ENCODE results near the gene GALNT10. TPM values are rescaled to one million over a fixed set of nuclear protein-coding genes. Genes with fewer than 3 reads are reported as not detected.

GALNT10 gene
- total RNA-seq, 2 donors from 2014 or later, result 30.2 to 43.4 TPM

GRCh38 chr5:154412925-154413324 is 222.4 kb downstream of the GALNT10 start:
- peaks cover 63% of the 10 kb centered on the region for H3K36me3 ChIP-seq (ENCODE audit: control insufficient read depth, insufficient read depth, low read length)
- Mint-ChIP-seq H3K9me3 (no peaks in the 10 kb centered on the region), H3K36me3 (ENCODE audit: low read depth) (peaks cover 36% of the 10 kb centered on the region), H3K27me3 (ENCODE audit: insufficient read depth) (peaks cover 17% of the 10 kb centered on the region), H3K4me1 (peaks cover 6% of the 10 kb centered on the region), H3K27ac (no peak overlapping the region), H3K4me3 (no peak overlapping the region)
- peaks cover under 1% of the 10 kb centered on the region for H3K4me1 ChIP-seq (ENCODE audit: control insufficient read depth, insufficient read depth, low read length)
- no peaks in the 10 kb centered on the region for H3K9me3 ChIP-seq (ENCODE audit: control insufficient read depth, low read length)
- H3K27ac ChIP-seq (ENCODE audit: low read depth, low read length), result no peak overlapping the region
- no peak overlapping the region for H3K9ac ChIP-seq (ENCODE audit: extremely low read depth, low read length, poor library complexity, severe bottlenecking)
- WGBS, 2 experiments (ENCODE audit: insufficient coverage in 1 of 2, insufficient read length in 1 of 2), result 94 to 95% methylated on average over 7 to 9 of the region's 9 CpGs
- H3K4me3 ChIP-seq (ENCODE audit: low read length), result no peak overlapping the region
- H3K27me3 ChIP-seq (ENCODE audit: control insufficient read depth, insufficient read depth, low read length, poor library complexity, severe bottlenecking), result no peaks in the 10 kb centered on the region
- no peak for TF ChIP-seq CTCF (conservative IDR thresholded peaks at IDR 0.05)
- no peak for DNase-seq

- WGBS, 2 experiments (ENCODE audit: insufficient coverage in 1 of 2, insufficient read length in 1 of 2), result 79 to 83% methylated on average over 4 to 6 of the region's 6 CpGs
- H3K27me3 ChIP-seq (ENCODE audit: control insufficient read depth, insufficient read depth, low read length, poor library complexity, severe bottlenecking), result no peaks in the 10 kb centered on the region
- H3K9me3 ChIP-seq (ENCODE audit: control insufficient read depth, low read length), result no peaks in the 10 kb centered on the region
- no peak overlapping the region for H3K4me3 ChIP-seq (ENCODE audit: low read length)
- Mint-ChIP-seq H3K4me3 (no peak overlapping the region), H3K27ac (no peak overlapping the region), H3K4me1 (peaks cover 5% of the 10 kb centered on the region), H3K27me3 (ENCODE audit: insufficient read depth) (peaks cover under 1% of the 10 kb centered on the region), H3K9me3 (no peaks in the 10 kb centered on the region), H3K36me3 (ENCODE audit: low read depth) (peaks cover 42% of the 10 kb centered on the region)
- H3K36me3 ChIP-seq (ENCODE audit: control insufficient read depth, insufficient read depth, low read length), result peaks cover 65% of the 10 kb centered on the region
- H3K4me1 ChIP-seq (ENCODE audit: control insufficient read depth, insufficient read depth, low read length), result no peaks in the 10 kb centered on the region
- TF ChIP-seq CTCF (conservative IDR thresholded peaks at IDR 0.05), result no peak
- no peak for DNase-seq
- H3K27ac ChIP-seq (ENCODE audit: low read depth, low read length), result no peak overlapping the region
- no peak overlapping the region for H3K9ac ChIP-seq (ENCODE audit: extremely low read depth, low read length, poor library complexity, severe bottlenecking)
These were observed 224.6 kb downstream of the GALNT10 start for GRCh38 chr5:154415114-154415513.

- Histone ChIP-seq H3K9me3 (ENCODE audit: control insufficient read depth, low read length) (peaks cover 12% of the 10 kb centered on the region), H3K4me3 (ENCODE audit: low read length) (no peak overlapping the region), H3K9ac (ENCODE audit: extremely low read depth, low read length, poor library complexity, severe bottlenecking) (no peak overlapping the region), H3K36me3 (ENCODE audit: control insufficient read depth, insufficient read depth, low read length) (peaks cover 44% of the 10 kb centered on the region), H3K4me1 (ENCODE audit: control insufficient read depth, insufficient read depth, low read length) (no peaks in the 10 kb centered on the region), H3K27me3 (ENCODE audit: control insufficient read depth, insufficient read depth, low read length, poor library complexity, severe bottlenecking) (no peaks in the 10 kb centered on the region), H3K27ac (ENCODE audit: low read depth, low read length) (no peak overlapping the region)
- Mint-ChIP-seq H3K27me3 (ENCODE audit: insufficient read depth) (no peaks in the 10 kb centered on the region), H3K36me3 (ENCODE audit: low read depth) (peaks cover 26% of the 10 kb centered on the region), H3K27ac (no peak overlapping the region), H3K4me1 (peaks cover 5% of the 10 kb centered on the region), H3K9me3 (peaks cover 2% of the 10 kb centered on the region), H3K4me3 (no peak overlapping the region)
- TF ChIP-seq CTCF (conservative IDR thresholded peaks at IDR 0.05), result no peak
- no peak for DNase-seq
- WGBS, 2 experiments (ENCODE audit: insufficient coverage in 1 of 2, insufficient read length in 1 of 2), result 93 to 95% methylated on average over 3 to 5 of the region's 5 CpGs
These were observed 227.8 kb downstream of the GALNT10 start for GRCh38 chr5:154418344-154418820.

Measured in endodermal cell (in vitro differentiated cells).